Measurements from ENCODE around the gene STARD8.

DNA sequence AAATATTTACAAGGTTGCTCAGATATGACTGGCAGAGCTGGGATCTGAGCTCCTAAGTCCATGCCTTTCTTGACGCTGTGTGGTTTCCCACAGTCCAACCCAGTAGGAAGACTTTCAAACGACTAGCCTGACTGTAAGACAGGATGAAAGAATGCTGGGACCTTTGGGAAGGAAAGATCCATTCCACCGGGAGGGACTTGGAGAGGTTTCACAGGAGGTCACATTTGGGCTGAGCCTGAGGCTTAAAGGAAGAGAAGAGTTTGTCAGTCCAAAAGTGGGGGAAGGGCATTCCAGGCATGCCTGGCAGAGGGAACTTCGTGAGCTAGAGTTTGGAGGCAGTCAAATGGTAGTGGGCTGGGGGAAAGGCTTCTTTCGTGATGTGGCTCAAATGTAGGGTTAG is 1.5 kb downstream of the STARD8 start:
- TF ChIP-seq, protein P1, sequence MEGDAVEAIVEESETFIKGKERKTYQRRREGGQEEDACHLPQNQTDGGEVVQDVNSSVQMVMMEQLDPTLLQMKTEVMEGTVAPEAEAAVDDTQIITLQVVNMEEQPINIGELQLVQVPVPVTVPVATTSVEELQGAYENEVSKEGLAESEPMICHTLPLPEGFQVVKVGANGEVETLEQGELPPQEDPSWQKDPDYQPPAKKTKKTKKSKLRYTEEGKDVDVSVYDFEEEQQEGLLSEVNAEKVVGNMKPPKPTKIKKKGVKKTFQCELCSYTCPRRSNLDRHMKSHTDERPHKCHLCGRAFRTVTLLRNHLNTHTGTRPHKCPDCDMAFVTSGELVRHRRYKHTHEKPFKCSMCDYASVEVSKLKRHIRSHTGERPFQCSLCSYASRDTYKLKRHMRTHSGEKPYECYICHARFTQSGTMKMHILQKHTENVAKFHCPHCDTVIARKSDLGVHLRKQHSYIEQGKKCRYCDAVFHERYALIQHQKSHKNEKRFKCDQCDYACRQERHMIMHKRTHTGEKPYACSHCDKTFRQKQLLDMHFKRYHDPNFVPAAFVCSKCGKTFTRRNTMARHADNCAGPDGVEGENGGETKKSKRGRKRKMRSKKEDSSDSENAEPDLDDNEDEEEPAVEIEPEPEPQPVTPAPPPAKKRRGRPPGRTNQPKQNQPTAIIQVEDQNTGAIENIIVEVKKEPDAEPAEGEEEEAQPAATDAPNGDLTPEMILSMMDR (conservative IDR thresholded peaks at IDR 0.05; ENCODE audit: low read depth, low read length), result no peak
- TF ChIP-seq EZH2 (IDR thresholded peaks at IDR 0.05; ENCODE audit: borderline replicate concordance, low read depth, low read length, poor library complexity, severe bottlenecking), result no peak
